B cell (primary cell): ENCODE data around the gene DPEP2. TPM values are rescaled to one million over a fixed set of nuclear protein-coding genes. Genes with fewer than 3 reads are reported as not detected.

ENCODE experiments used
- ATAC-seq: fragments of 200-7000 bp; cut with Tn5 transposase; one replicate; pipeline ENCODE4 v1.10.0; 2021; ENCODE audit warnings: low read depth, mild to moderate bottlenecking, moderate number of reproducible peaks, moderate library complexity
- CTCF ChIA-PET: fragments of 350-600 bp; sonication (Branson Sonifier 250); formaldehyde crosslinking; loops from one replicate; lab custom pipeline; 2021; ENCODE audit warnings: antibody characterized with exemption, inconsistent platforms; lab: Charles Lee
- POLR2A ChIA-PET: fragments of 350-600 bp; sonication (Branson Sonifier 250); formaldehyde crosslinking; loops from one replicate; lab custom pipeline; 2021; ENCODE audit warnings: antibody characterized with exemption; lab: Charles Lee
- DNase-seq: peaks from one replicate; pipeline ENCODE4 v3.0.0; 2013
- H2AFZ ChIP-seq: 2 replicates; pipeline ENCODE4 v1.6.1; 2012; ENCODE audit warnings: mild to moderate bottlenecking, low read depth, low read length; ENCODE audit not compliant: insufficient read depth, poor library complexity, severe bottlenecking
- H3K27ac ChIP-seq, 2 donors: 1 replicate in 1 of 2; 2 replicates in 1 of 2; pipeline ENCODE4 v1.5.1; 2012 to 2013; ENCODE audit warnings: low read length in 2 of 2, mild to moderate bottlenecking in 2 of 2, moderate library complexity in 1 of 2
- H3K27me3 ChIP-seq, 4 experiments: fragments of 200-600 bp in 1 of 4; sonication (generic) in 1 of 4; replicated peaks in 1 of 4; 1 replicate in 2 of 4; 2 replicates in 2 of 4; pipeline versions ENCODE4 v1.6.1 to v1.7.0; 2013 to 2016; ENCODE audit warnings: low read length in 3 of 4, mild to moderate bottlenecking in 2 of 4, mixed read lengths in 1 of 4, moderate library complexity in 1 of 4; ENCODE audit not compliant: insufficient read depth in 4 of 4, control insufficient read depth in 3 of 4; ENCODE audit errors: control extremely low read depth in 1 of 4
- H3K36me3 ChIP-seq, 2 experiments: replicated peaks in 1 of 2; 1 replicate in 1 of 2; 2 replicates in 1 of 2; pipeline versions ENCODE4 v1.6.1 to v1.7.1; 2013; ENCODE audit warnings: low read length in 1 of 2; ENCODE audit not compliant: insufficient read depth in 2 of 2, control insufficient read depth in 1 of 2; ENCODE audit errors: control extremely low read depth in 1 of 2, extremely low read depth in 1 of 2
- H3K4me1 ChIP-seq, 2 donors: fragments of 200-600 bp in 1 of 2; sonication (generic) in 1 of 2; 1 replicate in 1 of 2; 2 replicates in 1 of 2; pipeline versions ENCODE4 v1.5.1 to v1.6.1; 2013 to 2017; ENCODE audit warnings: low read length in 2 of 2; ENCODE audit not compliant: control insufficient read depth in 2 of 2, insufficient read depth in 2 of 2
- H3K4me2 ChIP-seq: replicated peaks from 2 replicates; pipeline ENCODE3; 2012; ENCODE audit warnings: mild to moderate bottlenecking, low read depth, low read length; ENCODE audit not compliant: poor library complexity, severe bottlenecking
- H3K4me3 ChIP-seq, 5 experiments: fragments of 200-600 bp in 1 of 5; sonication (generic) in 1 of 5; 1 replicate in 3 of 5; 2 replicates in 2 of 5; pipeline versions ENCODE4 v1.5.1 to v1.7.0; 2011 to 2016; ENCODE audit warnings: low read length in 4 of 5, mild to moderate bottlenecking in 4 of 5, low read depth in 2 of 5, control low read depth in 1 of 5, moderate library complexity in 1 of 5; ENCODE audit not compliant: insufficient read depth in 1 of 5; ENCODE audit errors: control extremely low read depth in 1 of 5, extremely low read depth in 1 of 5
- H3K79me2 ChIP-seq: fragments of 200-600 bp; sonication (generic); one replicate; pipeline ENCODE4 v1.6.0; 2016; ENCODE audit warnings: low read length; ENCODE audit not compliant: control insufficient read depth, insufficient read depth
- H3K9ac ChIP-seq: fragments of 200-600 bp; sonication (generic); 2 replicates; pipeline ENCODE4 v1.6.1; 2017; ENCODE audit warnings: mild to moderate bottlenecking, low read length, moderate library complexity
- H3K9me3 ChIP-seq, 3 donors: one replicate each; pipeline versions ENCODE4 v1.6.1 to v1.7.1; 2013; ENCODE audit warnings: low read length in 2 of 3; ENCODE audit not compliant: control insufficient read depth in 2 of 3, insufficient read depth in 1 of 3; ENCODE audit errors: control extremely low read depth in 1 of 3
- H4K20me1 ChIP-seq: 2 replicates; pipeline ENCODE4 v1.6.0; 2012; ENCODE audit warnings: mild to moderate bottlenecking, low read length; ENCODE audit not compliant: insufficient read depth, control insufficient read depth, poor library complexity, severe bottlenecking
- H3K27ac Mint-ChIP-seq: one replicate; pipeline ENCODE4 v1.8.0; 2021; ENCODE audit warnings: mixed read lengths
- H3K27me3 Mint-ChIP-seq: one replicate; pipeline ENCODE4 v1.8.0; 2021; ENCODE audit warnings: mixed read lengths
- H3K4me1 Mint-ChIP-seq: one replicate; pipeline ENCODE4 v1.8.0; 2021; ENCODE audit warnings: mixed read lengths
- H3K4me3 Mint-ChIP-seq: one replicate; pipeline ENCODE4 v1.8.0; 2021; ENCODE audit warnings: mixed read lengths
- H3K9me3 Mint-ChIP-seq: one replicate; pipeline ENCODE4 v1.8.0; 2022; ENCODE audit warnings: mixed read lengths; ENCODE audit not compliant: insufficient read depth
- CTCF ChIP-seq: fragments of 200-600 bp; IDR thresholded peaks from one replicate; pipeline ENCODE4 v1.8.0; 2022; ENCODE audit warnings: antibody characterized with exemption, mild to moderate bottlenecking
- EZH2 ChIP-seq: IDR thresholded peaks from 2 replicates; pipeline ENCODE4 v1.6.1; 2012; ENCODE audit warnings: borderline replicate concordance, low read depth, mild to moderate bottlenecking, moderate library complexity, low read length; ENCODE audit not compliant: insufficient read depth, poor library complexity, severe bottlenecking
- WGBS: methylation state at CpG from one replicate; pipeline ENCODE4 v1.1.5; 2013; ENCODE audit warnings: missing lambda C conversion rate; ENCODE audit not compliant: insufficient coverage; 5-methylcytosine and 5-hydroxymethylcytosine counted together
- intact Hi-C: fragments of 100-400 bp; cut with micrococcal nuclease; formaldehyde crosslinking; loops from one replicate; pipeline ENCODE4 v1.10.0; 2022
- polyA plus RNA-seq: library from polyadenylated mRNA; depleted of rRNA; stranded (reverse); fragments of >200 nt; gene quantifications from 2 replicates; pipeline ENCODE4 v1.2.3, GENCODE V29; 2012
- total RNA-seq, 2 donors: library from RNA; stranded (reverse); fragments of 120-200 nt in 1 of 2; gene quantifications; 1 replicate in 1 of 2; 2 replicates in 1 of 2; pipeline versions ENCODE4 v1.2.3 to v1.2.4, GENCODE V29; 2013 to 2022

The DPEP2 gene
- total and polyA plus RNA-seq, 2 donors (not counting 1 experiment from before 2014, with no cell fraction given) = 123 to 150 TPM

GRCh38 chr16:67945392-67945933 lies 53.8 kb downstream of the DPEP2 start:
- no peak overlapping the region for H3K9ac ChIP-seq
- no peak overlapping the region for H3K4me2 ChIP-seq
- H3K27me3 ChIP-seq = no peaks in the 10 kb centered on the region
- 90% methylated on average over 22 of the region's 24 CpGs for WGBS
- H3K27me3 Mint-ChIP-seq = no peaks in the 10 kb centered on the region
- intact Hi-C loops = no loop called here
- CTCF ChIA-PET = interaction anchor here (1.4 kb wide), 1 partner anchor 62 kb away, joined by 5 read pairs; no protein-coding TSS in a partner anchor
- H3K9me3 Mint-ChIP-seq = no peaks in the 10 kb centered on the region
- no peak overlapping the region for H3K27ac ChIP-seq
- H3K9me3 ChIP-seq = no peaks in the 10 kb centered on the region
- no peak overlapping the region for H2AFZ ChIP-seq
- DNase-seq (no peak), ATAC-seq (no peak)
- H3K4me1 ChIP-seq = peaks cover under 1 to 12% of the 10 kb centered on the region in 2 donors
- H3K27ac Mint-ChIP-seq = no peak overlapping the region
- peaks cover 5% of the 10 kb centered on the region for H3K4me1 Mint-ChIP-seq
- H3K4me3 Mint-ChIP-seq = no peak overlapping the region
- H3K4me3 ChIP-seq = no peak overlapping the region
- TF ChIP-seq EZH2 (no peak), CTCF (no peak)
- peaks cover 0 to 11% of the 10 kb centered on the region in 2 experiments for H3K36me3 ChIP-seq
- POLR2A ChIA-PET = no interaction called here
- peaks cover 11% of the 10 kb centered on the region for H4K20me1 ChIP-seq
- H3K79me2 ChIP-seq = peaks cover 39% of the 10 kb centered on the region

- Histone ChIP-seq H3K4me2 (no peak overlapping the region), H3K27ac (no peak overlapping the region), H3K79me2 (peaks cover 45% of the 10 kb centered on the region), H4K20me1 (peaks cover 11% of the 10 kb centered on the region), H3K9ac (no peak overlapping the region), H3K27me3 (no peaks in the 10 kb centered on the region), H3K9me3 (no peaks in the 10 kb centered on the region), H3K4me3 (no peak overlapping the region), H3K36me3 (peaks cover 0 to 9% of the 10 kb centered on the region in 2 experiments), H3K4me1 (peaks cover 6 to 18% of the 10 kb centered on the region in 2 donors), H2AFZ (no peak overlapping the region)
- H3K4me1 Mint-ChIP-seq = peaks cover 11% of the 10 kb centered on the region
- ChIA-PET CTCF (interaction anchor here (0.6 kb wide), 1 partner anchor 230 kb away, joined by 5 read pairs; no protein-coding TSS in a partner anchor), POLR2A (no interaction called here)
- H3K27me3 Mint-ChIP-seq = no peaks in the 10 kb centered on the region
- 97% methylated on average over 21 of the region's 24 CpGs for WGBS
- TF ChIP-seq EZH2 (no peak), CTCF (no peak)
- no peak for ATAC-seq
- DNase-seq = no peak
- H3K27ac Mint-ChIP-seq = no peak overlapping the region
- H3K4me3 Mint-ChIP-seq = no peak overlapping the region
- H3K9me3 Mint-ChIP-seq = no peaks in the 10 kb centered on the region
- intact Hi-C loops = no loop called here
These were observed 54.4 kb downstream of the DPEP2 start for GRCh38 chr16:67944690-67945391.
